ENCODE measurements around the gene AGR3. TPM values are rescaled to one million over a fixed set of nuclear protein-coding genes. Genes with fewer than 3 reads are reported as not detected.

AGR3 gene
- total RNA-seq, 4 donors from 2014 or later = 7.1 to 9.1 TPM; not detected in 2

DNA sequence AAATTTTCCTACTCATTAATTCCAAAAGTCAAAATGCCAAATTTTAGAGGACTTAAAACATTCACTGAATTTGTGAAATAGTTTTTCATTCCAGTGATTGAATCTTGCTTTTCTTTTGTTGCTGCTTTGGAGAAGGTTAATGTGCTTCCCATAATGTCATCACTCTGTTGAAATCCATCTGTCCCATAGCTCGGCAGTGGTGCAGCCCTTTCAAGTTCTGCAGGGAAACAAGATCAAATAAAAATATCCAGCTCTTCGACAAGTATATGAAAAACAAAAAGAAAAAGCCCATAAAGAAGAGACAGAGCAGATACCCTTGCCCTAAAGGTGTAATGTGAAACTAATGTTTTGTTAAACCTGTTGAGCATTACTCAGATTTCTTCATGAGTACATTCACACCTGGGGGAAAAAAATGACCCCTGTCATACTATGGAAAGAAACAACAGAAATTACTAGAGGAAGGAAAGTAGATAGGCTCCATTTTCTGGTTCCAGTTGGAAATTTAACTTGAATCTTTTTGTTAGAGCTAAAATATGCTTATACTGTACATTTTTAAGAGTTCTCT, 35.1 kb downstream of the AGR3 start:
- DNase-seq = no peak
- Histone ChIP-seq H3K27me3 (no peaks in the 10 kb centered on the region), H3K36me3 (no peaks in the 10 kb centered on the region), H3K9me3 (no peaks in the 10 kb centered on the region), H3K4me3 (no peak overlapping the region), H3K4me1 (no peaks in the 10 kb centered on the region), H3K27ac (no peak overlapping the region)
- TF ChIP-seq POLR2A (IDR thresholded peaks at IDR 0.05) = no peak
- TF ChIP-seq CTCF (IDR thresholded peaks at IDR 0.05) = no peak
- intact Hi-C loops (cut with DNase I; ENCODE audit: low total_unique reads) = no loop called here

DNA sequence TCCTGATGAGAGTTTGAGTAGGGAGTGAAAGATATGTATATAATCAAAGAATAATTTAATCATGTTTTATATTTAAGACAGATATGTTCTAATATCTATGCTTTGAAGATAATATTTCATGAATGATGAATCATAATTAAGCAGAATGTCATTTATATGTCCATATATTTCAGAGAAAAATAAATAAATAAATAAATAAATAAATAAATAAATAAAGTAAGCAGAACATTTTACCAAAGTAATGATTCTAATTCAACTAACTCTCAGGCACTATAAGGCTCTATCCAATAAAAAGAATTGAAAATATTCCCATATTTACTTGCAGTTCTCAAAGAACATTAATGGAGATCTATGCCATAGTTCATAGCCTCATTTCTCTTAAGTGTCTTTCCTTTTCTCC, 36.0 kb downstream of the AGR3 start:
- DNase-seq = no peak
- no peak for TF ChIP-seq CTCF (IDR thresholded peaks at IDR 0.05)
- no peak for TF ChIP-seq POLR2A (IDR thresholded peaks at IDR 0.05)
- intact Hi-C loops (cut with DNase I; ENCODE audit: low total_unique reads) = no loop called here

DNA sequence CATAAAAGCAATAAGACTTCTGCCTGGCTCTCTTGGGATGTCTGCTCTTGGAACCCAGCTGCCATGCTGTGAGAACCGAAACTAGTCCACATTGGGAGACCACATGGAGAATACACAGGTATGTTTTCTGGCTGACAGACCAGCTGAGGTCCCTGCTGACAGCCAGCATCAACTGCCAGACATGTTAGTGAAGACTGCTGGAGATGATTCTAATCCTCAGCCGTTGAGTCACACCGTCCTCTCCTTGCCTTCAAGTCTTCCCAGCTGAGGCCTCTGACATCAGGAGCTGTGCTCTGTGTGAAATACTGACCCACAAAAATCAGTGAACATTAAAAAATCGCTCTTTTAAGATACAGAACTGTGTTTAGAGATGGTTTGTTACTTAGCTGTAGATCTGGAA, 40.1 kb downstream of the AGR3 start:
- intact Hi-C loops (cut with DNase I; ENCODE audit: low total_unique reads) = no loop called here
- TF ChIP-seq CTCF (IDR thresholded peaks at IDR 0.05) = no peak
- TF ChIP-seq POLR2A (IDR thresholded peaks at IDR 0.05) = no peak
- Histone ChIP-seq H3K9me3 (no peaks in the 10 kb centered on the region), H3K36me3 (no peaks in the 10 kb centered on the region), H3K27ac (no peak overlapping the region), H3K27me3 (no peaks in the 10 kb centered on the region), H3K4me1 (no peaks in the 10 kb centered on the region), H3K4me3 (no peak overlapping the region)
- DNase-seq = no peak

More for the DNA sequence above, 36.0 kb downstream of the AGR3 start:
- Histone ChIP-seq H3K27me3 (no peaks in the 10 kb centered on the region), H3K27ac (no peak overlapping the region), H3K4me1 (no peaks in the 10 kb centered on the region), H3K36me3 (no peaks in the 10 kb centered on the region), H3K9me3 (no peaks in the 10 kb centered on the region), H3K4me3 (no peak overlapping the region)

DNA sequence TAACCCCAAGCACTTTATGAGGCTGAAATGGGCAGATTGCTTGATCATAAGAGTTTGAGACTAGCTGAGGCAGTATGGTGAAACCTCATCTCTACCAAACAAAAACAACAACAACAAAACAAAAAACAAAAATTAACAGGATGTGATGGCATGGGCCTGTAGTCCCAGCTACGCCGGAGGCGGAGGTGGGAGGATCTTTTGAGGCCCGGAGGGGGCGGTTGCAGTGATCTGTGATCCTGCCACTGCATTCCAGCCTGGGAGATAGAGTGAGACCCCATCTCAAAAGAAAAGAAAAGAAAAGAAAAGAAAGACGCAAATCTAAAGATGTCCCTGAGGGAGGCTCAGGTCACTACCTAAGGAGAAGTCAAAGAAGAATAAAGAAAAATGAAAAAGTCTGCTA, 41.7 kb downstream of the AGR3 start:
- no peak for TF ChIP-seq POLR2A (IDR thresholded peaks at IDR 0.05)
- no peak for TF ChIP-seq CTCF (IDR thresholded peaks at IDR 0.05)

GRCh38 chr7:16839646-16840045, 42.1 kb downstream of the AGR3 start:
- Histone ChIP-seq H3K4me1 (no peaks in the 10 kb centered on the region), H3K4me3 (no peak overlapping the region), H3K9me3 (no peaks in the 10 kb centered on the region), H3K27ac (no peak overlapping the region), H3K36me3 (no peaks in the 10 kb centered on the region), H3K27me3 (no peaks in the 10 kb centered on the region)
- no peak for DNase-seq
- TF ChIP-seq POLR2A (IDR thresholded peaks at IDR 0.05) = no peak
- TF ChIP-seq CTCF (IDR thresholded peaks at IDR 0.05) = no peak
- intact Hi-C loops (cut with DNase I; ENCODE audit: low total_unique reads) = no loop called here

More for the DNA sequence above, 41.7 kb downstream of the AGR3 start:
- DNase-seq = no peak
- Histone ChIP-seq H3K4me1 (no peaks in the 10 kb centered on the region), H3K27me3 (no peaks in the 10 kb centered on the region), H3K9me3 (no peaks in the 10 kb centered on the region), H3K4me3 (no peak overlapping the region), H3K36me3 (no peaks in the 10 kb centered on the region), H3K27ac (no peak overlapping the region)
- intact Hi-C loops (cut with DNase I; ENCODE audit: low total_unique reads) = no loop called here
